Prostate gland (tissue), 2 donors: ENCODE data around the gene HNF4A. TPM values are rescaled to one million over a fixed set of nuclear protein-coding genes. Genes with fewer than 3 reads are reported as not detected.

Experiments used
- DNase-seq: peaks from one replicate; pipeline ENCODE4 v3.0.0-alpha.2; 2019; ENCODE audit warnings: low spot score
- H3K27ac ChIP-seq, 2 donors: fragments of 200-600 bp; sonication (generic); 2 replicates each; pipeline ENCODE4 v1.5.1; 2017 to 2019
- H3K27me3 ChIP-seq: fragments of 200-600 bp; sonication (generic); replicated peaks from 2 replicates; pipeline ENCODE4 v1.5.1; 2019; ENCODE audit not compliant: insufficient read depth
- H3K36me3 ChIP-seq, 2 donors: fragments of 200-600 bp; sonication (generic); 1 replicate in 1 of 2; 2 replicates in 1 of 2; pipeline versions ENCODE4 v1.5.1 to v1.8.1; 2017 to 2019
- H3K4me1 ChIP-seq: fragments of 200-600 bp; sonication (generic); replicated peaks from 2 replicates; pipeline ENCODE4 v1.5.1; 2019
- H3K4me3 ChIP-seq, 2 donors: fragments of 200-600 bp; sonication (generic); 2 replicates each; pipeline ENCODE4 v1.5.1; 2017 to 2019
- H3K9me3 ChIP-seq: fragments of 200-600 bp; sonication (generic); 2 replicates; pipeline ENCODE4 v1.5.1; 2017
- POLR2A ChIP-seq: fragments of 450-650 bp; IDR thresholded peaks from one replicate; pipeline ENCODE4 v1.6.1; 2016; ENCODE audit warnings: antibody characterized with exemption, mild to moderate bottlenecking
- POLR2AphosphoS5 ChIP-seq: sonication (generic); formaldehyde crosslinking; IDR thresholded peaks from one replicate; pipeline ENCODE4 v1.6.1; 2017; ENCODE audit warnings: antibody characterized with exemption
- WGBS: methylation state at CpG from one replicate; pipeline ENCODE4 v1.1.5; 2018; 5-methylcytosine and 5-hydroxymethylcytosine counted together
- intact Hi-C: fragments of 100-400 bp; cut with DNase I; formaldehyde crosslinking; loops from one replicate; pipeline ENCODE4 v1.14.2; 2022
- total RNA-seq, 2 donors: library from RNA; depleted of rRNA; stranded (reverse); fragments of >200 nt; gene quantifications; one replicate each; pipeline ENCODE4 v1.1.0, GENCODE V29; 2016
- TF ChIP-seq, protein P1 (sequence below), 4 experiments: fragments of 200-600 bp in 2 of 4; fragments of 450-650 bp in 2 of 4; sonication (generic) in 2 of 4; IDR thresholded peaks; 1 replicate in 3 of 4; 2 replicates in 1 of 4; pipeline ENCODE4 v1.5.1; 2016 to 2019; ENCODE audit warnings: antibody characterized with exemption in 4 of 4, mild to moderate bottlenecking in 2 of 4, moderate library complexity in 2 of 4

Gene HNF4A
- total RNA-seq, 2 donors from 2014 or later = not detected

GRCh38 chr20:44463466-44463865 lies 108.0 kb downstream of the HNF4A start:
- 73% methylated on average over 5 of the region's 5 CpGs for WGBS
- Histone ChIP-seq H3K36me3 (no peaks in the 10 kb centered on the region), H3K27ac (no peak overlapping the region), H3K4me1 (peaks cover 3% of the 10 kb centered on the region), H3K9me3 (no peaks in the 10 kb centered on the region), H3K4me3 (no peak overlapping the region), H3K27me3 (no peaks in the 10 kb centered on the region)
- intact Hi-C loops = no loop called here
- DNase-seq = no peak
- TF ChIP-seq POLR2A = no peak

DNA sequence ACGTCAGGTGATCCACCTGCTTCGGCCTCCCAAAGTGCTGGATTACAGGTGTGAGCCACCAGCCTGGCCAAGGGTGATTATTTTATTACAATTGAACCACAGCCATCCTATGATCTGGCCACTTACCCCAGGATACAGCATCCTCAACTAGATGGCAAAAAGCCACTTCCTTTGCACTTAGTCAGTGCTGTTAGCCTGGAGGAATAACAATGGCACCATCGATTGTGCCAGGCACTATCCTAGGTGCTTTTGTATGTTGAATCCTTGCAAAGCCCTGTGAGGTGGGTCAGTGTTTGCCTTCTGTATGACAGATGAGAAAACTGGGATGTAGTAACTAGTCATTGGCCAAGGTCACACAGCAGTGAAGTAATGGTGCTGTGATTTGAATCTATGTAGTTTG lies 109.0 kb downstream of the HNF4A start:
- Histone ChIP-seq H3K36me3 (no peaks in the 10 kb centered on the region), H3K4me1 (peaks cover 3% of the 10 kb centered on the region), H3K4me3 (no peak overlapping the region), H3K27me3 (no peaks in the 10 kb centered on the region), H3K27ac (no peak overlapping the region), H3K9me3 (no peaks in the 10 kb centered on the region)
- intact Hi-C loops = no loop called here
- whole genome bisulfite sequencing = 86% methylated on average over 3 of the region's 3 CpGs
- TF ChIP-seq, protein P1, sequence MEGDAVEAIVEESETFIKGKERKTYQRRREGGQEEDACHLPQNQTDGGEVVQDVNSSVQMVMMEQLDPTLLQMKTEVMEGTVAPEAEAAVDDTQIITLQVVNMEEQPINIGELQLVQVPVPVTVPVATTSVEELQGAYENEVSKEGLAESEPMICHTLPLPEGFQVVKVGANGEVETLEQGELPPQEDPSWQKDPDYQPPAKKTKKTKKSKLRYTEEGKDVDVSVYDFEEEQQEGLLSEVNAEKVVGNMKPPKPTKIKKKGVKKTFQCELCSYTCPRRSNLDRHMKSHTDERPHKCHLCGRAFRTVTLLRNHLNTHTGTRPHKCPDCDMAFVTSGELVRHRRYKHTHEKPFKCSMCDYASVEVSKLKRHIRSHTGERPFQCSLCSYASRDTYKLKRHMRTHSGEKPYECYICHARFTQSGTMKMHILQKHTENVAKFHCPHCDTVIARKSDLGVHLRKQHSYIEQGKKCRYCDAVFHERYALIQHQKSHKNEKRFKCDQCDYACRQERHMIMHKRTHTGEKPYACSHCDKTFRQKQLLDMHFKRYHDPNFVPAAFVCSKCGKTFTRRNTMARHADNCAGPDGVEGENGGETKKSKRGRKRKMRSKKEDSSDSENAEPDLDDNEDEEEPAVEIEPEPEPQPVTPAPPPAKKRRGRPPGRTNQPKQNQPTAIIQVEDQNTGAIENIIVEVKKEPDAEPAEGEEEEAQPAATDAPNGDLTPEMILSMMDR (IDR thresholded peaks at IDR 0.05) = no peak
- TF ChIP-seq POLR2A (no peak), POLR2AphosphoS5 (no peak)
- no peak for DNase-seq

GRCh38 chr20:44465001-44465560 lies 109.6 kb downstream of the HNF4A start:
- no peaks in the 10 kb centered on the region for H3K27me3 ChIP-seq
- intact Hi-C loops = no loop called here
- TF ChIP-seq POLR2A (no peak), POLR2AphosphoS5 (no peak)
- TF ChIP-seq, protein P1 (IDR thresholded peaks at IDR 0.05) = no peak
- H3K36me3 ChIP-seq = no peaks in the 10 kb centered on the region
- WGBS = 34% methylated on average over 3 of the region's 3 CpGs
- no peaks in the 10 kb centered on the region for H3K9me3 ChIP-seq
- H3K4me3 ChIP-seq = no peak overlapping the region
- DNase-seq = no peak
- peak overlapping the region in 1 of 2 donors; percentile 25 for H3K27ac ChIP-seq
- peaks cover 3% of the 10 kb centered on the region for H3K4me1 ChIP-seq

DNA sequence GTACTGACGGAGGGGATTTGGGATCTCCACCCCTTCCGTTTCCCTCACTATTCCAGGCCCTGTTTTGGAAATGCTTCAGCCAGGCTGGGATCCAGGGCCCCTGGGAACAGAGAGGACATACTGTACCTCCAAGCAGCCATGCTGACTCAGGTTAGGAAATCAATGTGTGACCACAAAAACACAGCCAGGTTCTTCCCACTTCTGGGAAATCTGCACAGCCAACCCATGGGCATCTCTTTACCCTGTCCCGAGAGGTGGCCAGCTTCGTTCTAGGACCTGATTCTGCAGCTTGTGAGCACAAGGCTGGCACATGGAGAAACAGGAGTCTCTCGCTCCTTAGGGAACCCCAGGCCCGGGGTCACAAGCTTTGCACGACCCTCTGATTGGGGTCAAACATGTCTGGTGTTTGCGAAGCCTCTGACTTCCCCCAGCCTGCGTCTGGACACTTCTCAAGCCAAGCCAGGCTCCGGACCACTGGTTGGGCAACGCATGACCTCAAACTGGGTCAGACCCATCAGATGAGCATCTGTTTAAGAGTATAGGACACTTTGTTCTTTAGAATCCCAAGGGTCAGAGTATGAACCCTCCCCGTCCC lies 111.9 kb downstream of the HNF4A start:
- 62% methylated on average over 12 of the region's 12 CpGs for WGBS
- H3K27ac ChIP-seq = peak overlapping the region; percentile 40 to 42
- peak; percentile 50 for TF ChIP-seq POLR2AphosphoS5
- TF ChIP-seq, protein P1 (IDR thresholded peaks at IDR 0.05) = no peak
- no peaks in the 10 kb centered on the region for H3K27me3 ChIP-seq
- intact Hi-C loops = no loop called here
- no peak for DNase-seq
- no peaks in the 10 kb centered on the region for H3K4me1 ChIP-seq
- no peaks in the 10 kb centered on the region for H3K9me3 ChIP-seq
- H3K36me3 ChIP-seq = no peaks in the 10 kb centered on the region
- no peak overlapping the region for H3K4me3 ChIP-seq

GRCh38 chr20:44468044-44468782 lies 112.7 kb downstream of the HNF4A start:
- WGBS = 88% methylated on average over 8 of the region's 8 CpGs
- TF ChIP-seq POLR2A = no peak
- TF ChIP-seq, protein P1 (IDR thresholded peaks at IDR 0.05) = no peak
- no peak for TF ChIP-seq POLR2AphosphoS5
- no peak for DNase-seq
- H3K4me1 ChIP-seq = no peaks in the 10 kb centered on the region
- H3K27ac ChIP-seq = peak overlapping the region; percentile 27 to 42
- H3K27me3 ChIP-seq = no peaks in the 10 kb centered on the region
- H3K36me3 ChIP-seq = no peaks in the 10 kb centered on the region
- no peaks in the 10 kb centered on the region for H3K9me3 ChIP-seq
- intact Hi-C loops = no loop called here
- no peak overlapping the region for H3K4me3 ChIP-seq
